Measurements from ENCODE around the gene DHX16. TPM values are rescaled to one million over a fixed set of nuclear protein-coding genes. Genes with fewer than 3 reads are reported as not detected.

DHX16 gene
- total and polyA plus RNA-seq, 4 donors: 12.8 to 34.0 (median 23.7) TPM

- H3K36me3 ChIP-seq (ENCODE audit: control insufficient read depth in 1 of 2, insufficient read depth in 2 of 2, low read length in 1 of 2): peaks cover 0 to 3% of the 10 kb centered on the region in 2 donors
- H3K4me1 ChIP-seq (ENCODE audit: control insufficient read depth in 1 of 2, insufficient read depth in 2 of 2, low read length in 2 of 2): peaks cover 0 to 3% of the 10 kb centered on the region in 2 donors
- peak within 1 kb of the TSS; percentile 91 to 95 for H3K27ac ChIP-seq (ENCODE audit: low read depth in 1 of 2, low read length in 2 of 2)
- peak; percentile 98 to 100 for DNase-seq
- intact Hi-C loops (cut with DNase I): loop anchor here (2.0 to 5.0 kb wide), 5 partner anchors 55 to 125 kb away; partner anchors contain the start of genes DHX16 (in 1 of the 2), FLOT1 (in 1 of the 2), GNL1 (in 1 of the 2) and IER3 (in 1 of the 2)
- no peaks in the 10 kb centered on the region for H3K9me3 ChIP-seq (ENCODE audit: control insufficient read depth, low read length)
- WGBS, 2 donors: 0% methylated on average over 40 of the region's 40 CpGs
- peak within 1 kb of the TSS; percentile 97 to 100 for H3K4me3 ChIP-seq (ENCODE audit: low read length in 2 of 2)
- peaks cover 0 to 2% of the 10 kb centered on the region in 2 donors for H3K27me3 ChIP-seq (ENCODE audit: control insufficient read depth in 1 of 2, insufficient read depth in 2 of 2, low read length in 1 of 2)
- peak; percentile 96 for ATAC-seq (ENCODE audit: low FRiP score)
Measured at GRCh38 chr6:30616811-30617564, 55.8 kb downstream of the DHX16 start, which contains the start of gene PPP1R10. Gene PPP1R10, minus strand, starts transcription at chr6:30617243. Its CDS starts 7,299 bp downstream, at chr6:30609944.

- intact Hi-C loops (cut with DNase I): loop anchor here (2.0 to 5.0 kb wide), 5 partner anchors 56 to 126 kb away; partner anchors contain the start of genes DHX16 (in 1 of the 2), FLOT1 (in 1 of the 2), GNL1 (in 1 of the 2) and IER3 (in 1 of the 2)
- H3K4me3 ChIP-seq (ENCODE audit: low read length in 2 of 2): peak overlapping the region; percentile 97 to 100
- ATAC-seq (ENCODE audit: low FRiP score): no peak
- 0% methylated on average over 10 of the region's 10 CpGs for WGBS, 2 donors
- H3K9me3 ChIP-seq (ENCODE audit: control insufficient read depth, low read length): no peaks in the 10 kb centered on the region
- DNase-seq: no peak
- peaks cover 2 to 3% of the 10 kb centered on the region in 2 donors for H3K4me1 ChIP-seq (ENCODE audit: control insufficient read depth in 1 of 2, insufficient read depth in 2 of 2, low read length in 2 of 2)
- peaks cover 0 to 3% of the 10 kb centered on the region in 2 donors for H3K36me3 ChIP-seq (ENCODE audit: control insufficient read depth in 1 of 2, insufficient read depth in 2 of 2, low read length in 1 of 2)
- peaks cover 0 to 2% of the 10 kb centered on the region in 2 donors for H3K27me3 ChIP-seq (ENCODE audit: control insufficient read depth in 1 of 2, insufficient read depth in 2 of 2, low read length in 1 of 2)
- peak overlapping the region; percentile 91 to 94 for H3K27ac ChIP-seq (ENCODE audit: low read depth in 1 of 2, low read length in 2 of 2)
Measured at GRCh38 chr6:30615958-30616810, 56.6 kb downstream of the DHX16 start.

DNA sequence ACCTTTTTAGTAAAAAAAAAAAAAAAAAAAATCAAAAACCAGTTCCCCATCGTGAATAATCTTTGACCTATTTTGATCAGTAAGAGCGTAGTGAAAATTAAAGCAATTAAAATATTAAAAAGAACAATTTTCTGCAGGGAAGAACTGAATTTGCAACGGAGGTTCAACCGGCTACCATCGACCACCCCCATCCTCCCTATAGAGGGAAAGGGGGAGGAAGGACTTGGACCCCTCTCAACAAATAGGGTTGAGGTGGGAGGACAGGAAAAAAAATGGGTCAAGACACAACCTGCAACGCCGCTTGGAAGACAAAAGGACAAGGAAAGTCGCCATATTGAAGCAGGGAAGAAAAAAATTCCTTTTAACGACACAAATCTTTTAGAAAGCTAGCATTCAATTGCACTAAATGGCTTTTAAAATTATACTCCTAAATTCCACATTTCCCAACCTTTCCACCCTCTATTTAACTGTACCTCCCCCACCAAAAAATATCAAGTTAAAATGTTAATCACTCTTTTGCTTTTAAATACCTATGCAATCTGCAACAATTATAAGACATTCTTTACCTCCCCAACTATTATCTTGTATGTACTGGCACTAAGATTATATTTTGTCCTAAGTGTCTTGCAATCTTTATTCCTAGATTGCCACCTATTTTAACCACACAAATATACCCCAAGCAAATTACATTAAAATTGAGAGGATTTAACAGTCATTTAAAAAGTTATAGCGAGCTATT, 57.4 kb downstream of the DHX16 start:
- Histone ChIP-seq H3K9me3 (ENCODE audit: control insufficient read depth, low read length) (no peaks in the 10 kb centered on the region), H3K27me3 (ENCODE audit: control insufficient read depth in 1 of 2, insufficient read depth in 2 of 2, low read length in 1 of 2) (peaks cover 0 to 2% of the 10 kb centered on the region in 2 donors), H3K27ac (ENCODE audit: low read depth in 1 of 2, low read length in 2 of 2) (peak overlapping the region; percentile 91 to 99), H3K4me3 (ENCODE audit: low read length in 2 of 2) (peak overlapping the region; percentile 97 to 100), H3K36me3 (ENCODE audit: control insufficient read depth in 1 of 2, insufficient read depth in 2 of 2, low read length in 1 of 2) (peaks cover 0 to 3% of the 10 kb centered on the region in 2 donors), H3K4me1 (ENCODE audit: control insufficient read depth in 1 of 2, insufficient read depth in 2 of 2, low read length in 2 of 2) (peaks cover 2 to 3% of the 10 kb centered on the region in 2 donors)
- WGBS, 2 donors: 1% methylated on average over 10 of the region's 10 CpGs
- no peak for ATAC-seq (ENCODE audit: low FRiP score)
- DNase-seq: no peak
- intact Hi-C loops (cut with DNase I): loop anchor here (5.0 kb wide), 3 partner anchors 57 to 127 kb away; partner anchors contain the start of genes DHX16 (in 1 of the 2), FLOT1 (in 1 of the 2), GNL1 (in 1 of the 2) and IER3 (in 1 of the 2)

DNA sequence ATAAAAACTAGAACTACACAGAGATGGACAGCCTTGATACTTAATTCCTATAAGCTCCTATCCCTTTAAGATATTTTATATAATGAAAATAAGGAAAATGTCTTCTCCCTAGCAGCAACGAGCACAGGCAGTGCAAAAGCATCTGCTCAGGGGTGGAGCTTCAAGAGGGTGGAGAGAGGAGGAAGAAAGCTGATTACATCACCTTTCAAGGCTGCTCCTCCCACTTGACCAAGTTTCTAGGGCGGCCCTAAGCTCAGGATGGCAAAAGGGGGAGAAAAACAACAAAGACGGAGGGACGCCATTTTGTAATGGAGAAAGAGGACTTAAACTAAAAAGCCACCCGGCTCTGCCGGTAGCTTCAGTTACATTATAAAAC, 58.0 kb downstream of the DHX16 start:
- Histone ChIP-seq H3K36me3 (ENCODE audit: control insufficient read depth in 1 of 2, insufficient read depth in 2 of 2, low read length in 1 of 2) (peaks cover 0 to 3% of the 10 kb centered on the region in 2 donors), H3K4me1 (ENCODE audit: control insufficient read depth in 1 of 2, insufficient read depth in 2 of 2, low read length in 2 of 2) (peaks cover 2 to 3% of the 10 kb centered on the region in 2 donors), H3K27me3 (ENCODE audit: control insufficient read depth in 1 of 2, insufficient read depth in 2 of 2, low read length in 1 of 2) (peaks cover 0 to 2% of the 10 kb centered on the region in 2 donors), H3K9me3 (ENCODE audit: control insufficient read depth, low read length) (no peaks in the 10 kb centered on the region), H3K27ac (ENCODE audit: low read depth in 1 of 2, low read length in 2 of 2) (peak overlapping the region in 1 of 2 donors; percentile 91), H3K4me3 (ENCODE audit: low read length in 2 of 2) (peak overlapping the region; percentile 97 to 100)
- DNase-seq (peak; percentile 81 to 91), ATAC-seq (ENCODE audit: low FRiP score) (peak; percentile 87)
- intact Hi-C loops (cut with DNase I): loop anchor here (5.0 kb wide), 4 partner anchors 43 to 127 kb away; partner anchors contain the start of genes ABCF1 (in 2 of the 2), DHX16 (in 1 of the 2), FLOT1 (in 1 of the 2) and GNL1 (in 1 of the 2)
- 0% methylated on average over 6 of the region's 6 CpGs for WGBS, 2 donors

- intact Hi-C loops (cut with DNase I): loop anchor here (5.0 kb wide), 1 partner anchor 42 kb away; the partner anchor contains the start of gene ABCF1 (in 2 of the 2)
- H3K4me1 ChIP-seq (ENCODE audit: control insufficient read depth in 1 of 2, insufficient read depth in 2 of 2, low read length in 2 of 2): peaks cover 2 to 5% of the 10 kb centered on the region in 2 donors
Measured at GRCh38 chr6:30614044-30614842, 58.6 kb downstream of the DHX16 start.

DNA sequence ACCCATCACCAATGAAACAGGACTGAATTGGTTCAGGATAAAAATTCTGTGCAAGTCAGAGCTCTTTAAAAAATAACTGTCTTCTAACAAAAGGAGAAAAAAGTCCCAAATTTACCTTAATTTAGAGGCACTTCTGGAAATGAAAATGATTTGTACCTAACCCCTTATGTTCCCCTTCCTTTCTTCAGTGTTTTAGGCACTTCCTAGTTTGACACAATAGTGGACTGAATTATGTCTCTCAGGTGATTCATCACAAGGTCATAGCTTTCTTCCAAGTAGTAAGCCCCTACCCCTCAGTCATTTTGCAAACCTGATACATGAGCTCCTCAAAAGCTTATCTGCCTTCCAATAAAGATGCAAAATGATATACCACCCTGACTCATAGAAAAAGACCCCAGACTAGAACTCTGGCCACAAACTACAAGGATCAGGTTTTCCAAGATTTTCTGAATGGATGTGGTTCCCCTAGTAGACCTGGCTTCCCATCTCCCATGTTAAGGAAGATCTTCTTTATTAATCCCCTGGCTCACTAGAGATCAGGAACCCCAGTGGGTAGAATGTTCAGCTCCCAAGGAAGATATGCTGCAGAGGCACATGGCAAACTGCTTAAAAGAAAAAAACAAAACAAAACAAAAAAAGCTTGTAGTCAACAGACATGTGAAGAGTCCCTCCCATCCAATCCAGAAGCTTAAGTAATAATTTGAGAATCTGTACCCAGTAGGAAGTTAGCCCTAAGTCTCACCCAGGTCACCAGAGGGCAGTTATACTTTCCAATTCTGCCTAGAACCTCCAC, 59.4 kb downstream of the DHX16 start:
- DNase-seq (no peak), ATAC-seq (ENCODE audit: low FRiP score) (no peak)
- H3K4me3 ChIP-seq (ENCODE audit: low read length in 2 of 2): no peak overlapping the region
- H3K9me3 ChIP-seq (ENCODE audit: control insufficient read depth, low read length): no peaks in the 10 kb centered on the region
- peak overlapping the region in 1 of 2 donors; percentile 63 for H3K27ac ChIP-seq (ENCODE audit: low read depth in 1 of 2, low read length in 2 of 2)
- H3K27me3 ChIP-seq (ENCODE audit: control insufficient read depth in 1 of 2, insufficient read depth in 2 of 2, low read length in 1 of 2): peaks cover 0 to 2% of the 10 kb centered on the region in 2 donors
- H3K36me3 ChIP-seq (ENCODE audit: control insufficient read depth in 1 of 2, insufficient read depth in 2 of 2, low read length in 1 of 2): peaks cover 5 to 10% of the 10 kb centered on the region in 2 donors
- peaks cover 2 to 5% of the 10 kb centered on the region in 2 donors for H3K4me1 ChIP-seq (ENCODE audit: control insufficient read depth in 1 of 2, insufficient read depth in 2 of 2, low read length in 2 of 2)
- intact Hi-C loops (cut with DNase I): loop anchor here (5.0 kb wide), 1 partner anchor 41 kb away; the partner anchor contains the start of gene ABCF1 (in 2 of the 2)

More at GRCh38 chr6:30614044-30614842, 58.6 kb downstream of the DHX16 start:
- no peaks in the 10 kb centered on the region for H3K9me3 ChIP-seq (ENCODE audit: control insufficient read depth, low read length)
- H3K27ac ChIP-seq (ENCODE audit: low read depth in 1 of 2, low read length in 2 of 2): peak overlapping the region; percentile 46 to 87
- H3K4me3 ChIP-seq (ENCODE audit: low read length in 2 of 2): peak overlapping the region; percentile 35 to 90
- DNase-seq (peak in 1 of 2 donors; percentile 8), ATAC-seq (ENCODE audit: low FRiP score) (no peak)
- H3K36me3 ChIP-seq (ENCODE audit: control insufficient read depth in 1 of 2, insufficient read depth in 2 of 2, low read length in 1 of 2): peaks cover under 1 to 3% of the 10 kb centered on the region in 2 donors
- H3K27me3 ChIP-seq (ENCODE audit: control insufficient read depth in 1 of 2, insufficient read depth in 2 of 2, low read length in 1 of 2): peaks cover 0 to 2% of the 10 kb centered on the region in 2 donors
- WGBS, 2 donors: 8 to 17% methylated on average over 8 of the region's 8 CpGs

Measured in aorta (tissue), 5 donors.